GM12878 (cell line): ENCODE measurements around the gene LCT. TPM values are rescaled to one million over a fixed set of nuclear protein-coding genes. Genes with fewer than 3 reads are reported as not detected.

Experiments used
- ATAC-seq: fragments of 200-7000 bp; cut with Tn5 transposase; 3 replicates; pipeline ENCODE4 v1.9.1; 2020; ENCODE audit warnings: mild to moderate bottlenecking, moderate library complexity
- BruUV-seq: library from RNA; stranded (reverse); fragments of 400-500 nt; replicated peaks from 2 replicates; lab custom pipeline; 2021; lab: Mats Ljungman, UMichigan
- CTCF ChIA-PET: fragments of 300-600 bp; sonication (Branson Sonifier 250); formaldehyde crosslinking; extraction: SDS; loops from one replicate; lab custom pipeline; 2021; ENCODE audit warnings: inconsistent platforms; lab: Yijun Ruan, JAX
- POLR2A ChIA-PET: fragments of 350-600 bp; formaldehyde crosslinking; extraction: SDS; loops from one replicate; lab custom pipeline; 2021; ENCODE audit warnings: inconsistent platforms; lab: Charles Lee
- RAD21 ChIA-PET: fragments of 300-600 bp; sonication (Branson Sonifier 250); formaldehyde crosslinking; loops from one replicate; lab custom pipeline; 2023; ENCODE audit warnings: antibody characterized with exemption; ENCODE audit not compliant: unreplicated experiment; lab: Charles Lee
- SMC1A ChIA-PET: fragments of 300-600 bp; sonication (Branson Sonifier 250); formaldehyde crosslinking; loops from one replicate; lab custom pipeline; 2023; ENCODE audit not compliant: unreplicated experiment, uncharacterized antibody; lab: Charles Lee
- DNase-seq: peaks from one replicate; pipeline ENCODE4 v3.0.0-alpha.2; 2011; ENCODE audit warnings: low read depth, low spot score
- FAIRE-seq: peaks from 3 replicates; lab custom pipeline; 2011; peaks lifted over from hg19 to GRCh38; lab: Jason Lieb, UNC
- H2AFZ ChIP-seq: 2 replicates; pipeline ENCODE4 v1.6.0; 2011; ENCODE audit warnings: low read depth, low read length, control low read depth; ENCODE audit not compliant: control insufficient read depth
- H3K27ac ChIP-seq: 2 replicates; pipeline ENCODE4 v1.5.1; 2011; ENCODE audit warnings: control low read depth; ENCODE audit not compliant: control insufficient read depth, insufficient read depth
- H3K27me3 ChIP-seq, 2 experiments: replicated peaks in 1 of 2; 2 replicates each; pipeline versions ENCODE4 v1.6.0 to v1.6.1; 2011; ENCODE audit warnings: low read length in 1 of 2; ENCODE audit not compliant: control insufficient read depth in 2 of 2, insufficient read depth in 2 of 2
- H3K36me3 ChIP-seq, 2 experiments: 2 replicates each; pipeline ENCODE4 v1.5.1; 2011; ENCODE audit warnings: low read length in 1 of 2; ENCODE audit not compliant: control insufficient read depth in 2 of 2, insufficient read depth in 2 of 2
- H3K4me1 ChIP-seq: 2 replicates; pipeline ENCODE4 v1.6.1; 2011; ENCODE audit warnings: mild to moderate bottlenecking, low read length, moderate library complexity, mixed read lengths; ENCODE audit not compliant: control insufficient read depth, insufficient read depth
- H3K4me2 ChIP-seq: 2 replicates; pipeline ENCODE4 v1.6.0; 2011; ENCODE audit warnings: control low read depth; ENCODE audit not compliant: control insufficient read depth, insufficient read depth
- H3K4me3 ChIP-seq: fragments of 200-600 bp; sonication (generic); 2 replicates; pipeline ENCODE4 v1.5.1; 2016
- H3K79me2 ChIP-seq: 2 replicates; pipeline ENCODE4 v1.6.0; 2011; ENCODE audit warnings: low read length; ENCODE audit not compliant: control insufficient read depth, insufficient read depth
- H3K9ac ChIP-seq: 2 replicates; pipeline ENCODE4 v1.8.0; 2011; ENCODE audit warnings: low read length, control low read depth, mixed read lengths; ENCODE audit not compliant: control insufficient read depth, insufficient read depth
- H3K9me3 ChIP-seq: replicated peaks from 3 replicates; pipeline ENCODE4 v1.5.1; 2011; ENCODE audit warnings: mild to moderate bottlenecking, low read length; ENCODE audit not compliant: control insufficient read depth, insufficient read depth
- H4K20me1 ChIP-seq: 2 replicates; pipeline ENCODE4 v1.6.0; 2011; ENCODE audit not compliant: control insufficient read depth, insufficient read depth
- CHD2 ChIP-seq: IDR thresholded peaks from 2 replicates; pipeline ENCODE4 v1.6.1; 2011; ENCODE audit warnings: low read depth, low read length, improper control_type of control experiment, borderline replicate concordance
- ELK1 ChIP-seq: IDR thresholded peaks from 2 replicates; pipeline ENCODE4 v1.6.1; 2012; ENCODE audit warnings: low read depth, low read length, improper control_type of control experiment
- EP300 ChIP-seq, 2 experiments: fragments of 150-350 bp in 1 of 2; IDR thresholded peaks; 2 replicates each; pipeline ENCODE4 v1.6.1; 2011 to 2012; ENCODE audit warnings: low read depth in 2 of 2, low read length in 2 of 2, borderline replicate concordance in 1 of 2, improper control_type of control experiment in 1 of 2, inconsistent platforms in 1 of 2; ENCODE audit not compliant: control insufficient read depth in 1 of 2
- FOXM1 ChIP-seq: IDR thresholded peaks from 2 replicates; pipeline ENCODE4 v1.6.1; 2012; ENCODE audit warnings: low read depth, mild to moderate bottlenecking, inconsistent platforms, low read length, moderate library complexity
- HDAC6 ChIP-seq: fragments of 200-600 bp; sonication (generic); IDR thresholded peaks from one replicate; pipeline ENCODE4 v1.8.0; 2017; ENCODE audit warnings: antibody characterized with exemption; ENCODE audit not compliant: unreplicated experiment
- IKZF2 ChIP-seq, 2 experiments: fragments of 450-650 bp; IDR thresholded peaks; 2 replicates each; pipeline ENCODE4 v1.6.1; 2017; ENCODE audit warnings: mild to moderate bottlenecking in 2 of 2, moderate library complexity in 2 of 2
- MYB ChIP-seq: fragments of 150-350 bp; IDR thresholded peaks from 2 replicates; pipeline ENCODE4 v1.6.1; 2014; ENCODE audit warnings: mild to moderate bottlenecking, low read depth, low read length, borderline replicate concordance
- NR2C2 ChIP-seq: IDR thresholded peaks from 2 replicates; pipeline ENCODE4 v1.6.1; 2011; ENCODE audit warnings: borderline replicate concordance, low read depth; ENCODE audit not compliant: control insufficient read depth, insufficient read length
- NRF1 ChIP-seq: conservative IDR thresholded peaks from 2 replicates; pipeline ENCODE4 v1.6.1; 2011; ENCODE audit warnings: mild to moderate bottlenecking, low read depth, low read length, improper control_type of control experiment
- SPI1 ChIP-seq: IDR thresholded peaks from 2 replicates; pipeline ENCODE4 v1.6.1; 2011; ENCODE audit warnings: low read depth, mild to moderate bottlenecking, low read length, moderate library complexity, borderline replicate concordance; ENCODE audit not compliant: insufficient read depth
- SUZ12 ChIP-seq: fragments of 200-600 bp; sonication (generic); IDR thresholded peaks from one replicate; pipeline ENCODE4 v1.6.1; 2018; ENCODE audit warnings: antibody characterized with exemption, mild to moderate bottlenecking; ENCODE audit not compliant: unreplicated experiment
- TBL1XR1 ChIP-seq: IDR thresholded peaks from 2 replicates; pipeline ENCODE4 v1.6.1; 2012; ENCODE audit warnings: low read depth, low read length, improper control_type of control experiment
- ZNF217 ChIP-seq: fragments of 450-650 bp; IDR thresholded peaks from 2 replicates; pipeline ENCODE4 v1.6.1; 2017; ENCODE audit warnings: antibody characterized with exemption, mild to moderate bottlenecking
- WGBS: methylation state at CpG from one replicate; pipeline ENCODE4 v1.1.6; 2016; ENCODE audit warnings: low lambda C conversion rate; ENCODE audit not compliant: insufficient replicate concordance, insufficient coverage; ENCODE audit errors: missing lambda C conversion rate; 5-methylcytosine and 5-hydroxymethylcytosine counted together
- in situ Hi-C: fragments of 300-500 bp; cut with MboI; formaldehyde crosslinking; loops from 9 replicates; pipeline ENCODE4 v1.14.3; 2018; ENCODE audit warnings: mixed read lengths
- intact Hi-C: fragments of 100-400 bp; cut with micrococcal nuclease; formaldehyde crosslinking; loops from one replicate; pipeline ENCODE4 v1.14.2; 2022; ENCODE audit not compliant: unreplicated experiment
- polyA plus RNA-seq, 11 experiments: library from polyadenylated mRNA; depleted of rRNA in 4 of 11; unstranded in 6 of 11; stranded (reverse) in 5 of 11; fragments of >200 nt; fragmentation: Nextera tagmentation in 4 of 11; fragmentation: Illumina TruSeq in 1 of 11; extraction: Ambion mirVana in 4 of 11; extraction: Trizol in 1 of 11; gene quantifications; 1 replicate in 1 of 11; 2 replicates in 10 of 11; pipeline versions ENCODE4 v1.2.1 to v1.2.3, GENCODE V29; 2011 to 2016; ENCODE audit warnings: inconsistent platforms in 2 of 11, missing spikeins in 2 of 11, low read depth in 1 of 11
- total RNA-seq, 4 experiments: library from RNA; depleted of rRNA in 3 of 4; stranded (reverse); fragments of >200 nt in 3 of 4; fragmentation: Illumina TruSeq in 1 of 4; extraction: Trizol in 1 of 4; gene quantifications; 2 replicates each; pipeline versions ENCODE4 v1.2.1 to v1.2.3, GENCODE V29; 2013 to 2021
- TF ChIP-seq, protein P1 (sequence below): fragments of 450-650 bp; IDR thresholded peaks from 2 replicates; pipeline ENCODE4 v1.6.1; 2018; ENCODE audit warnings: mild to moderate bottlenecking, low read depth, moderate library complexity; ENCODE audit not compliant: partially characterized antibody
- TF ChIP-seq, protein P2 (sequence below): IDR thresholded peaks from 2 replicates; pipeline ENCODE4 v1.6.1; 2012; ENCODE audit warnings: low read length, inconsistent platforms
- TF ChIP-seq, protein P3 (sequence below): fragments of 450-650 bp; IDR thresholded peaks from 2 replicates; pipeline ENCODE4 v1.6.1; 2018; ENCODE audit warnings: borderline replicate concordance, mild to moderate bottlenecking; ENCODE audit not compliant: partially characterized antibody

The LCT gene
- total and polyA plus RNA-seq, 10 of the 15 experiments (the other 5 are each of a cell fraction or from before 2014, with no cell fraction given), result 0.02 to 0.09 (median 0.07) TPM; not detected in 3

GRCh38 chr2:135775420-135775819, 61.6 kb downstream of the LCT start:
- Histone ChIP-seq H3K27ac (no peak overlapping the region), H3K4me1 (no peaks in the 10 kb centered on the region), H3K36me3 (peaks cover 5 to 40% of the 10 kb centered on the region in 2 experiments; a peak in 3 of 4 replicates), H3K79me2 (no peaks in the 10 kb centered on the region), H3K27me3 (no peaks in the 10 kb centered on the region), H3K9ac (no peak overlapping the region), H4K20me1 (no peaks in the 10 kb centered on the region), H2AFZ (no peak overlapping the region), H3K9me3 (no peaks in the 10 kb centered on the region), H3K4me3 (no peak overlapping the region), H3K4me2 (no peak overlapping the region)
- ChIA-PET POLR2A (no interaction called here), CTCF (no interaction called here), SMC1A (no interaction called here), RAD21 (no interaction called here)
- ATAC-seq, result no peak
- no TSS peak for BruUV-seq
- no peak for FAIRE-seq
- in situ Hi-C loops (no loop called here), intact Hi-C loops (no loop called here)
- DNase-seq, result no peak
- 50% methylated on average over 2 of the region's 2 CpGs for WGBS
- no peak for TF ChIP-seq IKZF2 (IDR thresholded peaks at IDR 0.05)
- no peak for TF ChIP-seq ZNF217
- TF ChIP-seq ELK1, result no peak
- no peak for TF ChIP-seq HDAC6
- no peak for TF ChIP-seq SUZ12
- TF ChIP-seq TBL1XR1, result no peak
- TF ChIP-seq CHD2, result no peak
- no peak for TF ChIP-seq NR2C2
- TF ChIP-seq, protein P1, sequence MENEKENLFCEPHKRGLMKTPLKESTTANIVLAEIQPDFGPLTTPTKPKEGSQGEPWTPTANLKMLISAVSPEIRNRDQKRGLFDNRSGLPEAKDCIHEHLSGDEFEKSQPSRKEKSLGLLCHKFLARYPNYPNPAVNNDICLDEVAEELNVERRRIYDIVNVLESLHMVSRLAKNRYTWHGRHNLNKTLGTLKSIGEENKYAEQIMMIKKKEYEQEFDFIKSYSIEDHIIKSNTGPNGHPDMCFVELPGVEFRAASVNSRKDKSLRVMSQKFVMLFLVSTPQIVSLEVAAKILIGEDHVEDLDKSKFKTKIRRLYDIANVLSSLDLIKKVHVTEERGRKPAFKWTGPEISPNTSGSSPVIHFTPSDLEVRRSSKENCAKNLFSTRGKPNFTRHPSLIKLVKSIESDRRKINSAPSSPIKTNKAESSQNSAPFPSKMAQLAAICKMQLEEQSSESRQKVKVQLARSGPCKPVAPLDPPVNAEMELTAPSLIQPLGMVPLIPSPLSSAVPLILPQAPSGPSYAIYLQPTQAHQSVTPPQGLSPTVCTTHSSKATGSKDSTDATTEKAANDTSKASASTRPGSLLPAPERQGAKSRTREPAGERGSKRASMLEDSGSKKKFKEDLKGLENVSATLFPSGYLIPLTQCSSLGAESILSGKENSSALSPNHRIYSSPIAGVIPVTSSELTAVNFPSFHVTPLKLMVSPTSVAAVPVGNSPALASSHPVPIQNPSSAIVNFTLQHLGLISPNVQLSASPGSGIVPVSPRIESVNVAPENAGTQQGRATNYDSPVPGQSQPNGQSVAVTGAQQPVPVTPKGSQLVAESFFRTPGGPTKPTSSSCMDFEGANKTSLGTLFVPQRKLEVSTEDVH, result no peak
- TF ChIP-seq FOXM1, result no peak
- no peak for TF ChIP-seq NRF1
- TF ChIP-seq, protein P2, sequence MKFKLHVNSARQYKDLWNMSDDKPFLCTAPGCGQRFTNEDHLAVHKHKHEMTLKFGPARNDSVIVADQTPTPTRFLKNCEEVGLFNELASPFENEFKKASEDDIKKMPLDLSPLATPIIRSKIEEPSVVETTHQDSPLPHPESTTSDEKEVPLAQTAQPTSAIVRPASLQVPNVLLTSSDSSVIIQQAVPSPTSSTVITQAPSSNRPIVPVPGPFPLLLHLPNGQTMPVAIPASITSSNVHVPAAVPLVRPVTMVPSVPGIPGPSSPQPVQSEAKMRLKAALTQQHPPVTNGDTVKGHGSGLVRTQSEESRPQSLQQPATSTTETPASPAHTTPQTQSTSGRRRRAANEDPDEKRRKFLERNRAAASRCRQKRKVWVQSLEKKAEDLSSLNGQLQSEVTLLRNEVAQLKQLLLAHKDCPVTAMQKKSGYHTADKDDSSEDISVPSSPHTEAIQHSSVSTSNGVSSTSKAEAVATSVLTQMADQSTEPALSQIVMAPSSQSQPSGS, result no peak
- TF ChIP-seq, protein P3, sequence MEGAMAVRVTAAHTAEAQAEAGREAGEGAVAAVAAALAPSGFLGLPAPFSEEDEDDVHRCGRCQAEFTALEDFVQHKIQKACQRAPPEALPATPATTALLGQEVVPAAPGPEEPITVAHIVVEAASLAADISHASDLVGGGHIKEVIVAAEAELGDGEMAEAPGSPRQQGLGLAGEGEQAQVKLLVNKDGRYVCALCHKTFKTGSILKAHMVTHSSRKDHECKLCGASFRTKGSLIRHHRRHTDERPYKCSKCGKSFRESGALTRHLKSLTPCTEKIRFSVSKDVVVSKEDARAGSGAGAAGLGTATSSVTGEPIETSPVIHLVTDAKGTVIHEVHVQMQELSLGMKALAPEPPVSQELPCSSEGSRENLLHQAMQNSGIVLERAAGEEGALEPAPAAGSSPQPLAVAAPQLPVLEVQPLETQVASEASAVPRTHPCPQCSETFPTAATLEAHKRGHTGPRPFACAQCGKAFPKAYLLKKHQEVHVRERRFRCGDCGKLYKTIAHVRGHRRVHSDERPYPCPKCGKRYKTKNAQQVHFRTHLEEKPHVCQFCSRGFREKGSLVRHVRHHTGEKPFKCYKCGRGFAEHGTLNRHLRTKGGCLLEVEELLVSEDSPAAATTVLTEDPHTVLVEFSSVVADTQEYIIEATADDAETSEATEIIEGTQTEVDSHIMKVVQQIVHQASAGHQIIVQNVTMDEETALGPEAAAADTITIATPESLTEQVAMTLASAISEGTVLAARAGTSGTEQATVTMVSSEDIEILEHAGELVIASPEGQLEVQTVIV, result no peak
- TF ChIP-seq MYB, result no peak
- no peak for TF ChIP-seq EP300 (IDR thresholded peaks at IDR 0.05; ENCODE audit: borderline replicate concordance in 1 of 2, control insufficient read depth in 1 of 2, low read depth in 2 of 2, low read length in 2 of 2)
- TF ChIP-seq SPI1, result no peak
